Smooth muscle cell (in vitro differentiated cells): ENCODE measurements around the gene EEF1AKMT1. TPM values are rescaled to one million over a fixed set of nuclear protein-coding genes. Genes with fewer than 3 reads are reported as not detected.

Experiments used
- DNase-seq: peaks from one replicate; lab custom pipeline; 2025; ENCODE audit not compliant: unreplicated experiment; lab: John Stamatoyannopoulos, UW
- H2AFZ ChIP-seq: fragments of 200-600 bp; sonication (generic); 2 replicates; pipeline ENCODE4 v1.6.0; 2016; ENCODE audit warnings: antibody characterized with exemption, low read depth, mild to moderate bottlenecking
- H3F3A ChIP-seq: fragments of 200-600 bp; sonication (generic); 2 replicates; pipeline ENCODE4 v1.6.0; 2017; ENCODE audit warnings: antibody characterized with exemption, low read depth
- H3K27ac ChIP-seq: fragments of 200-600 bp; sonication (generic); 2 replicates; pipeline ENCODE4 v1.5.1; 2016; ENCODE audit warnings: low read depth, mild to moderate bottlenecking
- H3K27me3 ChIP-seq: fragments of 200-600 bp; sonication (generic); 2 replicates; pipeline ENCODE4 v1.6.1; 2016; ENCODE audit warnings: low read depth, mild to moderate bottlenecking
- H3K36me3 ChIP-seq: fragments of 200-600 bp; sonication (generic); 2 replicates; pipeline ENCODE4 v1.5.1; 2016; ENCODE audit warnings: low read depth
- H3K4me1 ChIP-seq: fragments of 200-600 bp; sonication (generic); 2 replicates; pipeline ENCODE4 v1.5.1; 2016; ENCODE audit warnings: low read depth
- H3K4me2 ChIP-seq: fragments of 200-600 bp; sonication (generic); 2 replicates; pipeline ENCODE4 v1.6.0; 2016; ENCODE audit warnings: mild to moderate bottlenecking
- H3K4me3 ChIP-seq: fragments of 200-600 bp; sonication (generic); 2 replicates; pipeline ENCODE4 v1.5.1; 2016; ENCODE audit warnings: mild to moderate bottlenecking
- H3K79me2 ChIP-seq: fragments of 200-600 bp; sonication (generic); 2 replicates; pipeline ENCODE4 v1.6.0; 2016; ENCODE audit warnings: low read depth, mild to moderate bottlenecking
- H3K9ac ChIP-seq: fragments of 200-600 bp; sonication (generic); 2 replicates; pipeline ENCODE4 v1.6.0; 2016; ENCODE audit warnings: low read depth
- H3K9me3 ChIP-seq: fragments of 200-600 bp; sonication (generic); replicated peaks from 2 replicates; pipeline ENCODE4 v1.5.1; 2016; ENCODE audit warnings: low read depth
- H4K20me1 ChIP-seq: fragments of 200-600 bp; sonication (generic); 2 replicates; pipeline ENCODE4 v1.6.0; 2016; ENCODE audit warnings: low read depth
- CTCF ChIP-seq: fragments of 200-600 bp; sonication (generic); IDR thresholded peaks from 2 replicates; pipeline ENCODE4 v1.5.1; 2017; ENCODE audit warnings: borderline replicate concordance, mild to moderate bottlenecking, antibody characterized with exemption; ENCODE audit not compliant: insufficient read depth, poor library complexity, severe bottlenecking
- WGBS: methylation state at CpG from one replicate; pipeline ENCODE4 v1.1.7; 2016; ENCODE audit warnings: low lambda C conversion rate; 5-methylcytosine and 5-hydroxymethylcytosine counted together
- polyA plus RNA-seq: library from polyadenylated mRNA; unstranded; fragments of >200 nt; fragmentation: Nextera tagmentation; extraction: Ambion mirVana; gene quantifications from 2 replicates; pipeline ENCODE4 v1.2.1, GENCODE V29; 2016
- total RNA-seq: library from RNA; depleted of rRNA; stranded (reverse); fragments of >200 nt; gene quantifications from 2 replicates; pipeline ENCODE4 v1.2.3, GENCODE V29; 2014

Gene EEF1AKMT1
- total and polyA plus RNA-seq, 2 experiments from 2014 or later, result 15.0 to 17.3 TPM

- DNase-seq, result no peak
- Histone ChIP-seq H3K27ac (no peak overlapping the region), H3K27me3 (no peaks in the 10 kb centered on the region), H3K9ac (no peak overlapping the region), H3K4me2 (no peak overlapping the region), H3K4me1 (no peaks in the 10 kb centered on the region), H3K36me3 (peaks cover 9% of the 10 kb centered on the region), H3K9me3 (no peaks in the 10 kb centered on the region), H3K79me2 (no peaks in the 10 kb centered on the region), H2AFZ (no peak overlapping the region), H4K20me1 (no peaks in the 10 kb centered on the region), H3K4me3 (no peak overlapping the region), H3F3A (no peaks in the 10 kb centered on the region)
- 97% methylated on average over 7 of the region's 7 CpGs for WGBS
- TF ChIP-seq CTCF, result no peak
These were observed 15.9 kb upstream of the EEF1AKMT1 start for GRCh38 chr13:20789665-20790064.

- no peaks in the 10 kb centered on the region for H3K9me3 ChIP-seq
These were observed 14.6 kb upstream of the EEF1AKMT1 start for GRCh38 chr13:20788312-20788711.

GRCh38 chr13:20787180-20787579 is 13.4 kb upstream of the EEF1AKMT1 start:
- H3K9ac ChIP-seq, result no peak overlapping the region
- no peaks in the 10 kb centered on the region for H3K4me1 ChIP-seq
- WGBS, result 98% methylated on average over 5 of the region's 5 CpGs
- H3K4me3 ChIP-seq, result no peak overlapping the region
- H4K20me1 ChIP-seq, result no peaks in the 10 kb centered on the region
- H3K79me2 ChIP-seq, result no peaks in the 10 kb centered on the region
- DNase-seq, result no peak
- peaks cover 9% of the 10 kb centered on the region for H3K36me3 ChIP-seq
- no peak for TF ChIP-seq CTCF
- H3K27ac ChIP-seq, result no peak overlapping the region
- H3K27me3 ChIP-seq, result no peaks in the 10 kb centered on the region
- no peak overlapping the region for H2AFZ ChIP-seq
- H3K4me2 ChIP-seq, result no peak overlapping the region
- no peaks in the 10 kb centered on the region for H3K9me3 ChIP-seq
- H3F3A ChIP-seq, result no peaks in the 10 kb centered on the region

More at GRCh38 chr13:20788312-20788711, 14.6 kb upstream of the EEF1AKMT1 start:
- H3K79me2 ChIP-seq, result no peaks in the 10 kb centered on the region
- H3K4me1 ChIP-seq, result no peaks in the 10 kb centered on the region
- H3K4me3 ChIP-seq, result no peak overlapping the region
- H3K4me2 ChIP-seq, result no peak overlapping the region
- WGBS, result 100% methylated on average over 1 of the region's 1 CpG
- no peak for DNase-seq
- no peaks in the 10 kb centered on the region for H3K27me3 ChIP-seq
- no peak for TF ChIP-seq CTCF
- H4K20me1 ChIP-seq, result no peaks in the 10 kb centered on the region
- H2AFZ ChIP-seq, result no peak overlapping the region
- no peak overlapping the region for H3K9ac ChIP-seq
- H3K36me3 ChIP-seq, result peaks cover 9% of the 10 kb centered on the region
- no peaks in the 10 kb centered on the region for H3F3A ChIP-seq
- no peak overlapping the region for H3K27ac ChIP-seq

- H3K4me2 ChIP-seq, result no peak overlapping the region
- no peaks in the 10 kb centered on the region for H3K79me2 ChIP-seq
- H3K4me1 ChIP-seq, result no peaks in the 10 kb centered on the region
- H4K20me1 ChIP-seq, result no peaks in the 10 kb centered on the region
- no peak overlapping the region for H3K27ac ChIP-seq
- H3K27me3 ChIP-seq, result no peaks in the 10 kb centered on the region
- no peaks in the 10 kb centered on the region for H3F3A ChIP-seq
- TF ChIP-seq CTCF, result no peak
- H3K9me3 ChIP-seq, result no peaks in the 10 kb centered on the region
- 89% methylated on average over 3 of the region's 3 CpGs for WGBS
- H3K4me3 ChIP-seq, result no peak overlapping the region
- H3K9ac ChIP-seq, result no peak overlapping the region
- no peak for DNase-seq
- H3K36me3 ChIP-seq, result peaks cover 3% of the 10 kb centered on the region
- H2AFZ ChIP-seq, result no peak overlapping the region
These were observed 8.5 kb upstream of the EEF1AKMT1 start for GRCh38 chr13:20782116-20782708.
